HCT116 (cell line): ENCODE data around the gene FAAP100. TPM values are rescaled to one million over a fixed set of nuclear protein-coding genes. Genes with fewer than 3 reads are reported as not detected.

Experiments used
- ATAC-seq: fragments of 200-7000 bp; cut with Tn5 transposase; 2 replicates; pipeline ENCODE4 v1.9.1; 2020; ENCODE audit warnings: mild to moderate bottlenecking, moderate library complexity
- BruUV-seq: library from RNA; stranded (reverse); fragments of 400-500 nt; replicated peaks from 2 replicates; lab custom pipeline; 2021; lab: Mats Ljungman, UMichigan
- CTCF ChIA-PET: fragments of 300-600 bp; sonication (Branson Sonifier 250); formaldehyde crosslinking; loops from one replicate; lab custom pipeline; 2021; ENCODE audit warnings: antibody characterized with exemption; lab: Charles Lee
- POLR2A ChIA-PET: fragments of 300-600, 350-600 bp; sonication (Branson Sonifier 250); formaldehyde crosslinking; loops from one replicate; lab custom pipeline; 2021; ENCODE audit warnings: antibody characterized with exemption; lab: Charles Lee
- RAD21 ChIA-PET, 2 experiments: fragments of 300-600 bp; sonication (Branson Sonifier 250); formaldehyde crosslinking; loops; one replicate each; lab custom pipeline; 2023; ENCODE audit warnings: low total read pairs in 2 of 2; ENCODE audit not compliant: uncharacterized antibody in 2 of 2, unreplicated experiment in 2 of 2, low non-redundant PET in 1 of 2; lab: Charles Lee
- DNase-seq: peaks from one replicate; pipeline ENCODE4 v3.0.0-alpha.2; 2010; ENCODE audit warnings: low read depth, low spot score
- H2AFZ ChIP-seq: fragments of 200-600 bp; shearing (Covaris generic), sonication (generic); 2 replicates; pipeline ENCODE4 v1.6.1; 2017; ENCODE audit warnings: low read depth, mixed run types, mixed read lengths, antibody characterized with exemption, low read length; ENCODE audit not compliant: poor library complexity, severe bottlenecking
- H3K27ac ChIP-seq: 2 replicates; pipeline ENCODE4 v1.5.1; 2012; ENCODE audit warnings: low read depth, low read length
- H3K27me3 ChIP-seq: fragments of 200-600 bp; sonication (generic); 2 replicates; pipeline ENCODE4 v1.6.1; 2016; ENCODE audit warnings: mixed run types, low read length, mixed read lengths; ENCODE audit not compliant: insufficient read depth
- H3K36me3 ChIP-seq, 2 experiments: fragments of 200-500 bp in 1 of 2; fragments of 200-600 bp in 1 of 2; sonication (Bioruptor generic) in 1 of 2; sonication (generic) in 1 of 2; 2 replicates each; pipeline versions ENCODE4 v1.5.1 to v1.6.1; 2014 to 2016; ENCODE audit warnings: low read length in 2 of 2, inconsistent platforms in 1 of 2, mixed read lengths in 1 of 2, mixed run types in 1 of 2; ENCODE audit not compliant: insufficient read depth in 2 of 2, control insufficient read depth in 1 of 2
- H3K4me1 ChIP-seq, 2 experiments: fragments of 200-600 bp in 1 of 2; sonication (generic) in 1 of 2; 2 replicates each; pipeline versions ENCODE4 v1.5.1 to v1.6.1; 2012 to 2017; ENCODE audit warnings: low read length in 2 of 2, inconsistent platforms in 1 of 2, mild to moderate bottlenecking in 1 of 2, mixed read lengths in 1 of 2, mixed run types in 1 of 2, moderate library complexity in 1 of 2; ENCODE audit not compliant: insufficient read depth in 2 of 2, control insufficient read depth in 1 of 2
- H3K4me2 ChIP-seq: fragments of 200-600 bp; sonication (generic); 2 replicates; pipeline ENCODE4 v1.6.1; 2017; ENCODE audit warnings: mixed run types, low read length, mixed read lengths
- H3K4me3 ChIP-seq, 2 experiments: fragments of 200-600 bp in 1 of 2; sonication (generic) in 1 of 2; replicated peaks in 1 of 2; 2 replicates each; pipeline ENCODE4 v1.5.1; 2011 to 2016; ENCODE audit warnings: low read length in 2 of 2, control low read depth in 1 of 2, low read depth in 1 of 2, mild to moderate bottlenecking in 1 of 2, mixed read lengths in 1 of 2, mixed run types in 1 of 2
- H3K79me2 ChIP-seq: fragments of 200-600 bp; sonication (generic); 2 replicates; pipeline ENCODE4 v1.6.1; 2017; ENCODE audit warnings: mild to moderate bottlenecking, mixed run types, low read length, moderate library complexity, mixed read lengths; ENCODE audit not compliant: insufficient read depth
- H3K9ac ChIP-seq: fragments of 200-600 bp; sonication (generic); 2 replicates; pipeline ENCODE4 v1.6.1; 2016; ENCODE audit warnings: low read length, mixed read lengths
- H3K9me2 ChIP-seq: fragments of 200-600 bp; sonication (generic), shearing (Covaris generic); 2 replicates; pipeline ENCODE4 v1.6.1; 2017; ENCODE audit warnings: mixed run types, mild to moderate bottlenecking, moderate library complexity; ENCODE audit not compliant: insufficient read depth
- H3K9me3 ChIP-seq, 2 experiments: fragments of 200-500 bp in 1 of 2; fragments of 200-600 bp in 1 of 2; sonication (Bioruptor generic) in 1 of 2; sonication (generic) in 1 of 2; 2 replicates each; pipeline ENCODE4 v1.6.1; 2014 to 2017; ENCODE audit warnings: low read length in 2 of 2, mixed read lengths in 2 of 2, inconsistent platforms in 1 of 2, low read depth in 1 of 2, mild to moderate bottlenecking in 1 of 2, mixed run types in 1 of 2, moderate library complexity in 1 of 2; ENCODE audit not compliant: control insufficient read depth in 1 of 2, insufficient read depth in 1 of 2
- H4K20me1 ChIP-seq: fragments of 200-600 bp; sonication (generic), shearing (Covaris generic); 2 replicates; pipeline ENCODE4 v1.6.1; 2017; ENCODE audit warnings: mixed run types, mild to moderate bottlenecking, moderate library complexity; ENCODE audit not compliant: insufficient read depth
- CEBPB ChIP-seq: IDR thresholded peaks from 2 replicates; pipeline ENCODE4 v1.6.1; 2012; ENCODE audit warnings: low read depth
- EGR1 ChIP-seq: IDR thresholded peaks from 2 replicates; pipeline ENCODE4 v1.6.1; 2012; ENCODE audit warnings: low read depth
- EZH2 ChIP-seq: fragments of 200-600 bp; sonication (generic); IDR thresholded peaks from 2 replicates; pipeline ENCODE4 v1.6.1; 2017; ENCODE audit warnings: antibody characterized with exemption, mixed run types
- POLR2A ChIP-seq: IDR thresholded peaks from 2 replicates; pipeline ENCODE4 v1.7.0; 2011; ENCODE audit warnings: borderline replicate concordance; ENCODE audit not compliant: insufficient read depth, insufficient read length; ENCODE audit errors: extremely low read depth
- RAD21 ChIP-seq: IDR thresholded peaks from 2 replicates; pipeline ENCODE4 v1.6.1; 2012; ENCODE audit warnings: low read depth, mild to moderate bottlenecking
- REST ChIP-seq: IDR thresholded peaks from 2 replicates; pipeline ENCODE4 v1.6.1; 2012; ENCODE audit warnings: low read depth
- SP1 ChIP-seq: IDR thresholded peaks from 2 replicates; pipeline ENCODE4 v1.6.1; 2012; ENCODE audit warnings: low read depth
- ZFX ChIP-seq: fragments of 450-650 bp; IDR thresholded peaks from 2 replicates; pipeline ENCODE4 v1.6.1; 2017
- ZNF274 ChIP-seq: fragments of 200-500 bp; sonication (Bioruptor generic); IDR thresholded peaks from 2 replicates; pipeline ENCODE4 v1.6.1; 2014; ENCODE audit warnings: mild to moderate bottlenecking, low read depth, low read length, inconsistent platforms
- intact Hi-C: fragments of 100-400 bp; cut with micrococcal nuclease; formaldehyde crosslinking; loops from 2 replicates; pipeline ENCODE4 v1.10.0; 2022
- total RNA-seq: library from RNA; stranded (reverse); gene quantifications from one replicate; pipeline ENCODE4 v1.2.1, GENCODE V29; 2021; ENCODE audit not compliant: unreplicated experiment
- TF ChIP-seq, protein P1 (sequence below): IDR thresholded peaks from 2 replicates; pipeline ENCODE4 v1.6.1; 2011; ENCODE audit warnings: mild to moderate bottlenecking, low read length, moderate library complexity; ENCODE audit not compliant: insufficient replicate concordance; ENCODE audit errors: extremely low read depth
- TF ChIP-seq, protein P2 (sequence below): IDR thresholded peaks from 2 replicates; pipeline ENCODE4 v1.6.1; 2012
- TF ChIP-seq, protein P3 (sequence below): IDR thresholded peaks from 2 replicates; pipeline ENCODE4 v1.6.1; 2012

The FAAP100 gene
- total RNA-seq, 1 experiment from 2014 or later = 53.4 TPM

DNA sequence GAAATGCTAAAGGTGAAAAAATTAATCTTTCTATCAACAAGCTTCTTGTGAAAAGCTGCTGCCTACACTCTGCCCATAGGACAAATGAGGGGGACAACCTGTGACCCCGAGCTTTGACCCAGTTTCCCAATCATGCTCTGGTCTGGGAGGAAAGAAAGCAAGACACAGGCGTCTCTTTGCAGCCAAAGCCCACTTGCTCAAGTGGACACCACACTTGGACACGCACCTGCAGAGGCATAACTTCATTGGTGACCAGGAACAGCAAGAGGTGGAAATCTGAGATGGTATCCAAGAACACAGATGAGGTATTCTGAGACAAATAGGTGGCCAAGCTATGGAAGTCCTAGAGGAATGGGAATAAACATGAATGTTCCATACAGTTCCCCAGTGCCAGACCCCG, 15.0 kb upstream of the FAAP100 start:
- peak; percentile 20 for ATAC-seq
- CTCF ChIA-PET = interaction anchor here (1.4 kb wide), 1 partner anchor 33 kb away, joined by 3 read pairs; no protein-coding TSS in a partner anchor

DNA sequence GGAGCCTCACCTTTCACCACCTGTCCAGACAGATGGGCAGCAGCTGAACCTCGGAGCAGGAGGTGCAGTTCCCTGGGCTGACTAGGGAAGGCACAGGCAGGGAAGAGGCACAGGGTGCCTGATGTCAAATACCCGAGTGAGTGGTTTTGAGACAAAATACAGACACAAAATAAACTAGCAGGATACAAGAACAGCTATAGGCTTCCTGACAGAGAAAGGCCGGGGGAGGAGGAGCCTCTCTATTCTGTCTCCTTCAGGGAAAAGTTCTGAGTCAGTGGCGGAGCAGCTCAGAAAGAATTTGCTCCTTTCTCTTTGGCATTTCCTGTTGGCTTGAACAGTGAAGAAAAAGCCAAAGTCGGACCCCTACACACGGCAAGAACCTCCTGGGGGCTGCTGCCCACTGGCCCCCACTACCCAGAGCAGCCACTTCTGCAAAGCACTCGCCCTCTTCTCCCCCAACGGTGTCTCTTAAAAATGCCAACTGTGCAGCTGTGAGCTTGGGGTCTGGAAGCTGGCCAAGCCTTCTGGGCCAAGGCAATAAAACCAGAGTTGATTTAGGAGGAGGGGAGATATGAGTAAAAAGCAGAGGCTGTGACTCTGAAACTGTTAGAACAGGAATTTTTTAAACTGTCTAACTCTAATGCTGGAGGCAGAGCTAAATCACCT, 14.4 kb upstream of the FAAP100 start:
- intact Hi-C loops = loop anchor here (5.0 kb wide), 1 partner anchor 36 kb away; no protein-coding TSS in a partner anchor
- peak overlapping the region; percentile 20; the same call in 1 of the 2 replicates for H3K9ac ChIP-seq
- TF ChIP-seq, protein P1, sequence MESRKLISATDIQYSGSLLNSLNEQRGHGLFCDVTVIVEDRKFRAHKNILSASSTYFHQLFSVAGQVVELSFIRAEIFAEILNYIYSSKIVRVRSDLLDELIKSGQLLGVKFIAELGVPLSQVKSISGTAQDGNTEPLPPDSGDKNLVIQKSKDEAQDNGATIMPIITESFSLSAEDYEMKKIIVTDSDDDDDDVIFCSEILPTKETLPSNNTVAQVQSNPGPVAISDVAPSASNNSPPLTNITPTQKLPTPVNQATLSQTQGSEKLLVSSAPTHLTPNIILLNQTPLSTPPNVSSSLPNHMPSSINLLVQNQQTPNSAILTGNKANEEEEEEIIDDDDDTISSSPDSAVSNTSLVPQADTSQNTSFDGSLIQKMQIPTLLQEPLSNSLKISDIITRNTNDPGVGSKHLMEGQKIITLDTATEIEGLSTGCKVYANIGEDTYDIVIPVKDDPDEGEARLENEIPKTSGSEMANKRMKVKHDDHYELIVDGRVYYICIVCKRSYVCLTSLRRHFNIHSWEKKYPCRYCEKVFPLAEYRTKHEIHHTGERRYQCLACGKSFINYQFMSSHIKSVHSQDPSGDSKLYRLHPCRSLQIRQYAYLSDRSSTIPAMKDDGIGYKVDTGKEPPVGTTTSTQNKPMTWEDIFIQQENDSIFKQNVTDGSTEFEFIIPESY = no peak
- TF ChIP-seq RAD21 (no peak), REST (no peak), ZFX (no peak), SP1 (peak; percentile 45), ZNF274 (no peak), EGR1 (no peak), CEBPB (no peak), EZH2 (no peak)
- TF ChIP-seq, protein P2, sequence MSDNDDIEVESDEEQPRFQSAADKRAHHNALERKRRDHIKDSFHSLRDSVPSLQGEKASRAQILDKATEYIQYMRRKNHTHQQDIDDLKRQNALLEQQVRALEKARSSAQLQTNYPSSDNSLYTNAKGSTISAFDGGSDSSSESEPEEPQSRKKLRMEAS = no peak
- TF ChIP-seq, protein P3, sequence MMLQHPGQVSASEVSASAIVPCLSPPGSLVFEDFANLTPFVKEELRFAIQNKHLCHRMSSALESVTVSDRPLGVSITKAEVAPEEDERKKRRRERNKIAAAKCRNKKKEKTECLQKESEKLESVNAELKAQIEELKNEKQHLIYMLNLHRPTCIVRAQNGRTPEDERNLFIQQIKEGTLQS = no peak

More for the DNA sequence above, 15.0 kb upstream of the FAAP100 start:
- H3K4me2 ChIP-seq = peak overlapping the region; percentile 66
- RAD21 ChIA-PET = no interaction called here
- peaks cover 64 to 82% of the 10 kb centered on the region in 2 experiments for H3K36me3 ChIP-seq
- no peak overlapping the region for H2AFZ ChIP-seq
- POLR2A ChIA-PET = interaction anchor here (0.9 to 1.3 kb wide), 3 partner anchors 10 to 15 kb away, joined by 3 to 5 read pairs (median 5); partner anchors contain the start of gene FAAP100
- BruUV-seq = no TSS peak
- peaks cover 18 to 24% of the 10 kb centered on the region in 2 experiments for H3K4me1 ChIP-seq
- 0 out of 2 replicates have a peak, but pooled peaks cover 3% of the 10 kb centered on the region for H4K20me1 ChIP-seq
- no peak for TF ChIP-seq POLR2A
- H3K9me3 ChIP-seq = no peaks in the 10 kb centered on the region
- H3K4me3 ChIP-seq = peak overlapping the region in 1 of 2 experiments; percentile 23; a peak in 2 of 4 replicates
- no peak for DNase-seq
- 0 out of 2 replicates have a peak overlapping the region, but pooled peaks have one; percentile 3 for H3K9ac ChIP-seq
- H3K27me3 ChIP-seq = no peaks in the 10 kb centered on the region
- no peaks in the 10 kb centered on the region for H3K9me2 ChIP-seq
- H3K27ac ChIP-seq = peak overlapping the region; percentile 61
- intact Hi-C loops = loop anchor here (5.0 kb wide), 1 partner anchor 35 kb away; no protein-coding TSS in a partner anchor
- H3K79me2 ChIP-seq = peaks cover 3% of the 10 kb centered on the region; the same call in 1 of the 2 replicates

More for the DNA sequence above, 14.4 kb upstream of the FAAP100 start:
- RAD21 ChIA-PET = no interaction called here
- no peaks in the 10 kb centered on the region for H3K27me3 ChIP-seq
- H4K20me1 ChIP-seq = 0 out of 2 replicates have a peak, but pooled peaks cover 3% of the 10 kb centered on the region
- POLR2A ChIA-PET = interaction anchor here (0.9 to 1.3 kb wide), 4 partner anchors 9 to 14 kb away, joined by 3 to 5 read pairs (median 4); partner anchors contain the start of gene FAAP100
- CTCF ChIA-PET = interaction anchor here (1.4 kb wide), 1 partner anchor 34 kb away, joined by 3 read pairs; no protein-coding TSS in a partner anchor
- no peaks in the 10 kb centered on the region for H3K9me2 ChIP-seq
- DNase-seq = peak; percentile 41
- H3K79me2 ChIP-seq = peaks cover 3% of the 10 kb centered on the region; the same call in 1 of the 2 replicates
- H3K36me3 ChIP-seq = peaks cover 62 to 85% of the 10 kb centered on the region in 2 experiments
- H2AFZ ChIP-seq = no peak overlapping the region
- peak overlapping the region in 1 of 2 experiments; percentile 23; a peak in 2 of 4 replicates for H3K4me3 ChIP-seq
- H3K4me2 ChIP-seq = peak overlapping the region; percentile 66
- no peaks in the 10 kb centered on the region for H3K9me3 ChIP-seq
- no TSS peak for BruUV-seq
- peaks cover 18 to 24% of the 10 kb centered on the region in 2 experiments for H3K4me1 ChIP-seq
- peak; percentile 79 for ATAC-seq
- peak overlapping the region; percentile 61 for H3K27ac ChIP-seq
